Tibial artery (tissue), 4 donors: Measurements from ENCODE around the gene GDF7.
A peak's percentile ranks its signal among the peaks of the same experiment; 100 is the strongest.

Experiments
- DNase-seq, 2 donors: peaks; one replicate each; pipeline ENCODE4 v3.0.0-alpha.2; 2019
- H3K27ac ChIP-seq, 2 donors: fragments of 200-600 bp; sonication (generic) in 1 of 2; 1 replicate in 1 of 2; 2 replicates in 1 of 2; pipeline ENCODE4 v1.5.1; 2018 to 2019; ENCODE audit warnings: mild to moderate bottlenecking in 1 of 2
- H3K27me3 ChIP-seq, 2 donors: fragments of 200-600 bp; sonication (generic) in 1 of 2; one replicate each; pipeline versions ENCODE4 v1.5.1 to v1.6.0; 2016 to 2019
- H3K36me3 ChIP-seq, 3 donors: fragments of 200-600 bp; sonication (generic) in 2 of 3; one replicate each; pipeline ENCODE4 v1.5.1; 2016 to 2019; ENCODE audit warnings: mild to moderate bottlenecking in 2 of 3
- H3K4me1 ChIP-seq, 4 donors: fragments of 200-600 bp; sonication (generic) in 2 of 4; 1 replicate in 3 of 4; 2 replicates in 1 of 4; pipeline ENCODE4 v1.5.1; 2016 to 2019
- H3K4me3 ChIP-seq, 2 donors: fragments of 200-600 bp; sonication (generic) in 1 of 2; 1 replicate in 1 of 2; 2 replicates in 1 of 2; pipeline ENCODE4 v1.5.1; 2018 to 2019; ENCODE audit warnings: mild to moderate bottlenecking in 2 of 2
- H3K9me3 ChIP-seq, 3 donors: fragments of 200-600 bp; sonication (generic) in 1 of 3; one replicate each; pipeline ENCODE4 v1.5.1; 2016 to 2019
- CTCF ChIP-seq, 2 experiments: fragments of 200-600 bp in 1 of 2; fragments of 450-650 bp in 1 of 2; IDR thresholded peaks; one replicate each; pipeline ENCODE4 v1.5.1; 2017 to 2019; ENCODE audit warnings: antibody characterized with exemption in 2 of 2, mild to moderate bottlenecking in 1 of 2, moderate library complexity in 1 of 2
- intact Hi-C: fragments of 100-400 bp; cut with DNase I; formaldehyde crosslinking; loops from one replicate; pipeline ENCODE4 v1.15.0; 2023; ENCODE audit warnings: low total_unique reads

The GDF7 gene

GRCh38 chr2:20677301-20678085, 10.5 kb downstream of the GDF7 start:
- H3K4me3 ChIP-seq = no peak overlapping the region
- H3K27me3 ChIP-seq = no peaks in the 10 kb centered on the region
- H3K36me3 ChIP-seq = peaks cover 0 to 21% (median 0%) of the 10 kb centered on the region in 3 donors
- intact Hi-C loops = loop anchor here (2.0 kb wide), 1 partner anchor 15 kb away; no protein-coding TSS in a partner anchor
- H3K27ac ChIP-seq = peak overlapping the region; percentile 82 to 84
- H3K9me3 ChIP-seq = no peaks in the 10 kb centered on the region
- no peak for TF ChIP-seq CTCF (IDR thresholded peaks at IDR 0.05)
- peaks cover 0 to 68% (median 27%) of the 10 kb centered on the region in 4 donors for H3K4me1 ChIP-seq
- no peak for DNase-seq

DNA sequence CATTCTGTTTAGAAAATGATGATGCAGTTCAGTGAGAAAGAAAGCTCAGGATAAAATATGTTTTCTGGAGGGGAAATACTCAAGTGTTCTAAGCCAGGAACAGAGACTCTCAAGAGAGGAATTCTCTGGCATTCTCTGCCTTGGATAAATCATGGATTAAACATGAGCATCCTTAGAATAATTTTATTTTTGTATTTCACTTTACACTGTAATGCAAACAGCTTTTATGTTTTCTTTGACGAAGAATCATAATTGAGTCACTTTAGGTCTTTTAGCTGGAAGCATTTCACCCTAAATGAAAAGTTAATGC, 11.1 kb downstream of the GDF7 start:
- H3K27ac ChIP-seq = no peak overlapping the region
- H3K36me3 ChIP-seq = peaks cover 0 to 27% (median 0%) of the 10 kb centered on the region in 3 donors
- no peak for TF ChIP-seq CTCF (IDR thresholded peaks at IDR 0.05)
- intact Hi-C loops = no loop called here
- no peak for DNase-seq
- H3K9me3 ChIP-seq = no peaks in the 10 kb centered on the region
- H3K4me1 ChIP-seq = peaks cover 0 to 63% (median 27%) of the 10 kb centered on the region in 4 donors
- H3K4me3 ChIP-seq = no peak overlapping the region
- no peaks in the 10 kb centered on the region for H3K27me3 ChIP-seq

- intact Hi-C loops = no loop called here
- H3K4me3 ChIP-seq = no peak overlapping the region
- no peaks in the 10 kb centered on the region for H3K9me3 ChIP-seq
- peaks cover 0 to 56% (median 27%) of the 10 kb centered on the region in 4 donors for H3K4me1 ChIP-seq
- H3K27me3 ChIP-seq = no peaks in the 10 kb centered on the region
- H3K27ac ChIP-seq = no peak overlapping the region
- TF ChIP-seq CTCF (IDR thresholded peaks at IDR 0.05) = no peak
- DNase-seq = no peak
- peaks cover 0 to 31% (median 0%) of the 10 kb centered on the region in 3 donors for H3K36me3 ChIP-seq
Observed at GRCh38 chr2:20678780-20679179, 11.8 kb downstream of the GDF7 start.

DNA sequence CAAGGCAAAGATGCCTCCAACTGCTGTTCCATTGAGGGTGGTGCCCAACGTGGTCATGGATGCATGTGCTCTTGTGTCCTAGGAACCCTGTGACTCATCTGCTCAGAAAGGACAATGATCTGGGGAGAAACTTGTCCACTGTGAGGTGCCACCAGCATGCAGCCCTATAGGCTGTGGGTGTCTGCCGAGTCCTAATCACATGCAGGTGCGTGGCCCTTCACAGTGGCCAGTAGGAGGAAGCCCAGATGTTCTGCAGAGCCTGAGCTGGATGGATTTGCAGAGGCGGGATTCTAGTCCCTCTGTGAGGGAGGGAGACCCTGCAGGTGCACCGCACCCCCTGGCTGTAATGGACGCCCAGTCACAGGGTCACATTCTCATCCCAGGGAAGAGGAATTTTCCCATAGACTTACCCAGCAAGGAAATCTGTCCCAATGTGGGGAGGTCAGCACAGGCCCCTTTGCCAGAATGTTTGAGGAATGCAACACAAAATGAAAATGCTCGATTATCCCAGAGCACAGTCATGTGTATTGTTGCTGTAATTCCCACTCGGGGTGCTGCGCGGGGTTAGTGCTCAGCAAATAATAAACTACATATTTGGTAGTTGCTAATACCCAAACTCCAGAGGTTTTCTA, 13.9 kb downstream of the GDF7 start:
- intact Hi-C loops = no loop called here
- DNase-seq = no peak
- no peak overlapping the region for H3K27ac ChIP-seq
- H3K27me3 ChIP-seq = no peaks in the 10 kb centered on the region
- H3K4me3 ChIP-seq = no peak overlapping the region
- peaks cover 0 to 39% (median 7%) of the 10 kb centered on the region in 3 donors for H3K36me3 ChIP-seq
- TF ChIP-seq CTCF (IDR thresholded peaks at IDR 0.05) = no peak
- peaks cover 0 to 35% (median 13%) of the 10 kb centered on the region in 4 donors for H3K4me1 ChIP-seq
- H3K9me3 ChIP-seq = no peaks in the 10 kb centered on the region

DNA sequence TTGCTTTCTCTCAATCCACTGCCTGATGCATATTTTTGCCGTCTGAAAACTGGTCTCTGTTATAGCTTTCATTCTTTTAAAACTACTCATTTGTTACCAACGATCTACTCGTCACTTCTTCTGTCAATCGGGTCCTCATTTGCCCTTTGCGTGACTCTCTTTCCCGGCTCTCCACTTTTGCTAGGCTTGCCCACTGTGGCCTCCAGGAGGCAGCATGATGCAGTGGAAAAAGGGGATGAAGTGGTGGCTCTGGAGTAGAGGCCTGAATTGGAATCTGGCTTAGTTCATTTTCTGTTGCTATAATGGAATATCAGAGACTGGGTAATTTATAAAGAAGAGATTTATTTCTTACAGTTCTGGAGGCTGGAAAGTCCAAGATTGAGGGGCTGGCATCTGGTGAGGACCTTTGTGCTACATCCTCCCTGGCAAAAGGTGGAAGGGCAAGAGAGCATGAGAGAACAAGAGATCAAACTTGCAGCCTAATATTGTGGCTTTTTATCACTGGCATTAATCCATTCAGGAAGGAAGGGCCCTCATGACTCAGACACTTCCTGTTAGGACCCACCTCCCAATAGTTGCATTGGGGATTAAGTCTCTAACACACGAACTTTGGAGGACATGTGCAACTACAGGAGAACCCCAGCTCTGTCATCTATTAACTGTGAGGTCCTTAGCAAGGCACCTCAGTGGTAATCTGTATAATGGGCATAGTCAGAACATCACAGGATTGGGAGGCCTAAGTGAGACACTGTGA, 15.4 kb downstream of the GDF7 start:
- Histone ChIP-seq H3K4me3 (no peak overlapping the region), H3K27me3 (no peaks in the 10 kb centered on the region), H3K4me1 (peaks cover 0 to 20% (median 2%) of the 10 kb centered on the region in 4 donors), H3K27ac (no peak overlapping the region), H3K9me3 (no peaks in the 10 kb centered on the region), H3K36me3 (peaks cover 5 to 50% (median 15%) of the 10 kb centered on the region in 3 donors)
- peak; percentile 46 to 48 for TF ChIP-seq CTCF (IDR thresholded peaks at IDR 0.05)
- DNase-seq = no peak
- intact Hi-C loops = no loop called here
